Mononuclear cell (primary cell): ENCODE measurements around the gene RBL1. TPM values are rescaled to one million over a fixed set of nuclear protein-coding genes. Genes with fewer than 3 reads are reported as not detected.
A peak's percentile ranks its signal among the peaks of the same experiment; 100 is the strongest.
"Not testable (repeated sequence)": the region's sequence is repeated elsewhere in the genome, so short reads cannot be mapped to it uniquely, and the experiment has no call there.

Experiments used
- H3K27me3 ChIP-seq: 2 replicates; pipeline ENCODE4 v1.6.0; 2011; ENCODE audit warnings: low read length, control low read depth; ENCODE audit not compliant: insufficient read depth
- H3K4me1 ChIP-seq: 2 replicates; pipeline ENCODE4 v1.5.1; 2011; ENCODE audit warnings: mild to moderate bottlenecking, low read length, control low read depth; ENCODE audit not compliant: insufficient read depth
- H3K4me3 ChIP-seq: 2 replicates; pipeline ENCODE4 v1.5.1; 2011; ENCODE audit warnings: mild to moderate bottlenecking, low read length, moderate library complexity
- H3K9me3 ChIP-seq: 2 replicates; pipeline ENCODE4 v1.5.1; 2011; ENCODE audit warnings: low read depth, mild to moderate bottlenecking, control low read depth, low read length
- total RNA-seq: library from RNA; depleted of rRNA; stranded (reverse); fragments of >200 nt; gene quantifications from one replicate; pipeline ENCODE4 v1.2.3, GENCODE V29; 2012

Gene RBL1
- total RNA-seq, 1 donor: 28.9 TPM

DNA sequence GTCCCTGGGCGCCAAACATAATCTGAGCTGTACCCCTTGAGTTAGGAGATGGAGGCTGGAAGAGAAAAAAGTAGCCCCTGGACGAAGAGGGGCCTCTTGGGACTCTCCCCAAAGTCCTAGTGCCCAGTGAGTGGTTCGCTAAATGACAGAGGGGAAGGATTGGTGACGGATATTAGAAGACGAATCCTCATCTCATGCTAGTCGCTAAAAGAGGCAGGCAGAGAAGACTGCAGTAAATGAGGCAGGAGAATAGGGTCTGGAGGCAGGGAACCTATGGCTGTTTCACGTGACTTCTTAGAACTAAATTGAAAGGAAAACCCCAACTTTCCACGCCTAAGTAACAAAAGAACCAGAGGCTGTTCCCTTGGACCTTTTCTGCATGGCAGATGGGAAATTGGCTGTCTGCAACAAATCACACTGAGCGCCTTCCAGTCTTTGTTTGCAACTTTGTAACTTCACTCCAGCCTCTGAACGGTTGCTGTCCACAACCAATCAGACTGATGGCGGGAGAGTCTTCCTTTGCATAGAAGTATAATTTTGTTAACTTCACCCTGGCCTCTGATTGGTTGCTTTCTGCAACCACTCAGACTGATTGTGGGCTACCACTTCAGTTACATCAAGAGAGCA is 731 bp upstream of the RBL1 start:
- Histone ChIP-seq H3K9me3 (no peaks in the 10 kb centered on the region), H3K27me3 (no peaks in the 10 kb centered on the region), H3K4me3 (no peak overlapping the region), H3K4me1 (peaks cover 21% of the 10 kb centered on the region)

- Histone ChIP-seq H3K27me3 (no peaks in the 10 kb centered on the region), H3K4me3 (peak overlapping the region; percentile 66), H3K9me3 (no peaks in the 10 kb centered on the region), H3K4me1 (peaks cover 21% of the 10 kb centered on the region)
Observed at GRCh38 chr20:37095108-37095598, 644 bp downstream of the RBL1 start.

DNA sequence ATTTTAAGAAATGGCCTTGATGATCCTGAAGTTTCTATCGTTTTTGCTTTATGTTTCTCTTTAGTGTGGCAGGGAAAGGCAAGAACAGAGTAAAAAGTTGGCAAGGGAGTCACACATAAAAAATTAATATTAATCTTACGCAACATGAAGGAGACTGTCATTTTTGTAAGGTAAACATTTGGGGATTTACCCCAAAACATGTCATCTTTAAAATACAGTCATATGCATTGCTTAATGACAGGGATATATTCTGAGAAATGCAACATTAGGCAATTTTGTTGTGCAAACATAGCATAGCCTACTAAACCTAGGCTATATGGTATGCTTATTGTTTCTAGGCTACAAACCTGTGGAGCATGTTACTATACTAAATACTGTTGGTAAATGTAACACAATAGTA is 5.4 kb downstream of the RBL1 start:
- Histone ChIP-seq H3K4me1 (peaks cover 15% of the 10 kb centered on the region), H3K4me3 (no peak overlapping the region), H3K27me3 (no peaks in the 10 kb centered on the region), H3K9me3 (no peaks in the 10 kb centered on the region)

GRCh38 chr20:37081717-37082289 is 14.0 kb downstream of the RBL1 start:
- Histone ChIP-seq H3K9me3 (no peaks in the 10 kb centered on the region), H3K4me1 (peaks cover 3% of the 10 kb centered on the region), H3K27me3 (no peaks in the 10 kb centered on the region), H3K4me3 (no peak overlapping the region)

GRCh38 chr20:37077009-37077408 is 18.8 kb downstream of the RBL1 start:
- H3K9me3 ChIP-seq: no peaks in the 10 kb centered on the region
- peaks cover 9% of the 10 kb centered on the region for H3K4me1 ChIP-seq
- H3K27me3 ChIP-seq: no peaks in the 10 kb centered on the region
- H3K4me3 ChIP-seq: no peak overlapping the region

DNA sequence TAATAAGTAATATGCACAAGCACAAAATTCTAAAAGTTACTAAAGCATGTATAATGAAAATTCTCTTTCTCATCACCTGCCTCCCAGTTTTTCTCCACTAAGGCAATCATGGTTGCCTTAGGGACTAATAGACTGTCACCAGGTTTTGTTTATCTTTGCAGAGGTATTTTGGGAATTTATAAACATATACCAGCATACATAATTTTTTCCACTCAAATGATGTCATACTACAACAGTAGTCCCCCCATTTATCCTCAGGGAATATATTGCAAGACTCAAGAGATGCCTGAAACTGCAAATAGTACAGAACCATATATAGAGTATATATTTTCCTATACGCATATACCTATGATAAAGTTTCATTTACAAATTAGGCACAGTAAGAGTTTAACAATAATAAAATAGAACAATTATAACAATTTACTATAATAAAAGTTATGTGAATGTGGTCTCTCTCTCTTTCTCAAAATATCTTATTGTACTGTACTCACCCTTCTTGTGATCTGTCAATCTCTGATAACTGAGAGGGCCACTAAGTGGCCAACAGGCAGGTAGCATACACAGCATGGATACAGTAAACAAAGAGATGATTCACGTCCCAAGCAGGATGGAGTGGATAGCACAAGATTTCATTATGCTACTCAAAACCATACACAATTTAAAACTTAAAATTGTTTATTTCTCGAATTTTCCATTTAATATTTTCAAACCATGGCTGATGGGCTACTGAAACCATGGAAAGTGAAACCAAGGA is 19.7 kb downstream of the RBL1 start:
- Histone ChIP-seq H3K9me3 (no peaks in the 10 kb centered on the region), H3K4me1 (peaks cover 12% of the 10 kb centered on the region)

DNA sequence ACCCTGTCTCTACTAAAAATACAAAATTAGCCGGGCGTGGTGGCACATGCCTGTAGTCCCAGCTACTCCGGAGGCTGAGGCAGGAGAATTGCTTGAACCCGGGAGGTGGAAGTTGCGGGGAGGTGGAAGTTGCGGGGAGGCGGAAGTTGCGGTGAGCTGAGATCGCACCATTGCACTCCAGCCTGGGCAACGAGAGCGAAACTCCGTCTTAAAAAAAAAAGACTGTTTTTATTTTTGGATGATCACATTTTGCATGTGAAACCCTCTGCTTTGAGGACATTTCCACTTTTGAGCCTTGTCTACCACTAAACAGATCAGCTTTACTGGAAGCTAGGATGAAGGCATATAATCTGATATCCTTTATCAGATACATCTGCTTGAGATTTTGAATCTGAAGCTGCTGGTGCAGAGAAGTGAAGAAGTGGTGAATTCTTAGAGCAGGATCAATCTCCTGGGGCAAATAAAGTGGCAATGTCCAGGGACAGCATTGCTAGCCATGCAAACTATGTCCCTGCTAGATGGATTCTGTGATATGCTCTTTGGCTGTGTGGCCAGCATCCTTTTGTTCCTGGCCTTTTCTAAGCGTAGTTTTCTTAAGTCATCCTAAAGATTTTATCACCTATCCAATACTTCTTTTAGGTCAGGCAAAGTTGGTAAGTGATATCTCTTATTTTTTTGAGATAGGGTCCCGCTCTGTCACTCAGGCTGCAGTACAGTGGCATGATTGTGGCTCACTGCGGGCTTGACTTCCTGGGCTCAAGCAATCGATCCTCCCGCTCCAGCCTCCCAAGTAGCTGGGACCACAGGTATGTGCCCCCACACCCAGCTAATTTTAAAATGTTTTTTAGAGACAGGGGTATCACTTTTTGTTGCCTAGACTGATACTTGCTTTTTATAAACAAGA is 23.3 kb downstream of the RBL1 start:
- H3K9me3 ChIP-seq: no peaks in the 10 kb centered on the region
- no peak overlapping the region for H3K4me3 ChIP-seq
- H3K4me1 ChIP-seq: peaks cover 12% of the 10 kb centered on the region
- H3K27me3 ChIP-seq: no peaks in the 10 kb centered on the region

More for the DNA sequence above, 19.7 kb downstream of the RBL1 start:
- H3K27me3 ChIP-seq: no peaks in the 10 kb centered on the region
- H3K4me3 ChIP-seq: no peak overlapping the region

- peaks cover 12% of the 10 kb centered on the region for H3K4me1 ChIP-seq
- no peaks in the 10 kb centered on the region for H3K9me3 ChIP-seq
- no peak overlapping the region for H3K4me3 ChIP-seq
- no peaks in the 10 kb centered on the region for H3K27me3 ChIP-seq
Observed at GRCh38 chr20:37071481-37071911, 24.3 kb downstream of the RBL1 start.

- H3K4me3 ChIP-seq, H3K27me3 ChIP-seq, H3K9me3 ChIP-seq: not testable (repeated sequence)
- H3K4me1 ChIP-seq: peaks cover 12% of the 10 kb centered on the region
Observed at GRCh38 chr20:37069563-37069962, 26.2 kb downstream of the RBL1 start.

DNA sequence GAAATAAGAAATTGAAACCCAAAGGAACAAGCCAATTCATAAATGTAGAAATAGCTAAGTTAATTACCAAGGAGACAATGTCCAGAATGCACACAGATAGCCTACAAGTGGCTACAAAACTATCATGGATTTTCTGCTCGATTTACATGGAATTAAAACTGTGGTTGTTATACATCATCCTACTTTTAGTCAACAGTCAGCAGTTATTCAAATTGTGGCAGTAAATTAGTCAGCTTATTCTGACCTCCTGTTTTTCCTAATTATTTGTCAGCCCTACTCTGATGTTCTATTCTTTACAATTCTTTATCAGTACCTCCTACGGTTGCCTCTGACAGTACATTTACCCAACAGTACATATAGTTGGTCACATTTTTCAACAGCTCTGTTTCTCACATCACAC is 29.6 kb downstream of the RBL1 start:
- H3K9me3 ChIP-seq: no peaks in the 10 kb centered on the region
- no peaks in the 10 kb centered on the region for H3K27me3 ChIP-seq
- no peak overlapping the region for H3K4me3 ChIP-seq
- peaks cover under 1% of the 10 kb centered on the region for H3K4me1 ChIP-seq

- Histone ChIP-seq H3K9me3 (no peaks in the 10 kb centered on the region), H3K4me3 (no peak overlapping the region), H3K4me1 (no peaks in the 10 kb centered on the region), H3K27me3 (no peaks in the 10 kb centered on the region)
Observed at GRCh38 chr20:37055276-37055675, 40.5 kb downstream of the RBL1 start.

GRCh38 chr20:37053230-37053950 is 42.4 kb downstream of the RBL1 start:
- Histone ChIP-seq H3K4me1 (no peaks in the 10 kb centered on the region), H3K27me3 (no peaks in the 10 kb centered on the region), H3K4me3 (no peak overlapping the region), H3K9me3 (no peaks in the 10 kb centered on the region)

- H3K9me3 ChIP-seq: no peaks in the 10 kb centered on the region
- H3K4me3 ChIP-seq: peak overlapping the region; percentile 16
- no peaks in the 10 kb centered on the region for H3K27me3 ChIP-seq
- peaks cover 20% of the 10 kb centered on the region for H3K4me1 ChIP-seq
Observed at GRCh38 chr20:37042986-37043972, 52.5 kb downstream of the RBL1 start.
